Progenitor cell of endocrine pancreas (in vitro differentiated cells): ENCODE data around the gene SCAPER. TPM values are rescaled to one million over a fixed set of nuclear protein-coding genes. Genes with fewer than 3 reads are reported as not detected.
"Not testable (repeated sequence)": the region's sequence is repeated elsewhere in the genome, so short reads cannot be mapped to it uniquely, and the experiment has no call there.

ENCODE experiments used
- DNase-seq: peaks from one replicate; pipeline ENCODE4 v3.0.0; 2021; ENCODE audit warnings: low spot score; ENCODE audit not compliant: unreplicated experiment
- H3K27ac Mint-ChIP-seq: 2 replicates; pipeline ENCODE4 v1.8.0; 2021; ENCODE audit warnings: mild to moderate bottlenecking, moderate library complexity, mixed read lengths
- H3K27me3 Mint-ChIP-seq: 2 replicates; pipeline ENCODE4 v1.8.0; 2021; ENCODE audit warnings: mixed read lengths
- H3K36me3 Mint-ChIP-seq: 2 replicates; pipeline ENCODE4 v1.8.0; 2022; ENCODE audit warnings: mixed read lengths; ENCODE audit not compliant: insufficient read depth
- H3K4me1 Mint-ChIP-seq: 2 replicates; pipeline ENCODE4 v1.8.0; 2021; ENCODE audit warnings: low read depth, mixed read lengths
- H3K4me3 Mint-ChIP-seq: 2 replicates; pipeline ENCODE4 v1.8.0; 2021; ENCODE audit warnings: low read depth, mild to moderate bottlenecking, moderate library complexity, mixed read lengths
- H3K9me3 Mint-ChIP-seq: 2 replicates; pipeline ENCODE4 v1.8.0; 2021; ENCODE audit warnings: low read depth, mixed read lengths
- CTCF ChIP-seq: fragments of 200-600 bp; sonication (generic); IDR thresholded peaks from one replicate; pipeline ENCODE4 v1.5.0; 2021; ENCODE audit warnings: antibody characterized with exemption, mild to moderate bottlenecking; ENCODE audit not compliant: unreplicated experiment
- total RNA-seq: library from RNA; stranded (reverse); gene quantifications from 2 replicates; pipeline ENCODE4 v1.2.1, GENCODE V29; 2021

Gene SCAPER
- total RNA-seq, 1 donor from 2014 or later: 43.1 TPM

GRCh38 chr15:76440441-76440840, 464.7 kb downstream of the SCAPER start:
- no peak overlapping the region for H3K27ac Mint-ChIP-seq
- H3K27me3 Mint-ChIP-seq: no peaks in the 10 kb centered on the region
- H3K4me1 Mint-ChIP-seq: peaks cover 7% of the 10 kb centered on the region
- no peak for DNase-seq
- peaks cover 2% of the 10 kb centered on the region for H3K36me3 Mint-ChIP-seq
- H3K4me3 Mint-ChIP-seq: no peak overlapping the region
- no peak for TF ChIP-seq CTCF
- no peaks in the 10 kb centered on the region for H3K9me3 Mint-ChIP-seq

GRCh38 chr15:76439542-76439941, 465.6 kb downstream of the SCAPER start:
- no peaks in the 10 kb centered on the region for H3K9me3 Mint-ChIP-seq
- H3K27ac Mint-ChIP-seq: no peak overlapping the region
- no peaks in the 10 kb centered on the region for H3K27me3 Mint-ChIP-seq
- no peak for TF ChIP-seq CTCF
- no peak for DNase-seq
- peaks cover 7% of the 10 kb centered on the region for H3K4me1 Mint-ChIP-seq
- H3K36me3 Mint-ChIP-seq: peaks cover 2% of the 10 kb centered on the region
- H3K4me3 Mint-ChIP-seq: no peak overlapping the region

GRCh38 chr15:76433798-76434400, 471.2 kb downstream of the SCAPER start:
- Mint-ChIP-seq H3K36me3 (peaks cover 16% of the 10 kb centered on the region), H3K4me1 (peaks cover 3% of the 10 kb centered on the region), H3K4me3 (no peak overlapping the region), H3K27ac (no peak overlapping the region), H3K9me3 (no peaks in the 10 kb centered on the region), H3K27me3 (no peaks in the 10 kb centered on the region)
- no peak for TF ChIP-seq CTCF
- no peak for DNase-seq

- not testable (repeated sequence) for H3K27me3 Mint-ChIP-seq, DNase-seq, H3K9me3 Mint-ChIP-seq, H3K4me3 Mint-ChIP-seq, H3K4me1 Mint-ChIP-seq, H3K27ac Mint-ChIP-seq
- H3K36me3 Mint-ChIP-seq: peaks cover 21% of the 10 kb centered on the region
These were observed 472.1 kb downstream of the SCAPER start for GRCh38 chr15:76433036-76433435.

- no peaks in the 10 kb centered on the region for H3K4me1 Mint-ChIP-seq
- no peak for TF ChIP-seq CTCF
- H3K4me3 Mint-ChIP-seq: no peak overlapping the region
- DNase-seq: no peak
- no peaks in the 10 kb centered on the region for H3K27me3 Mint-ChIP-seq
- H3K36me3 Mint-ChIP-seq: peaks cover 23% of the 10 kb centered on the region
- H3K27ac Mint-ChIP-seq: no peak overlapping the region
- H3K9me3 Mint-ChIP-seq: peaks cover 7% of the 10 kb centered on the region
These were observed 472.5 kb downstream of the SCAPER start for GRCh38 chr15:76432604-76433003.

- Mint-ChIP-seq H3K4me1 (no peaks in the 10 kb centered on the region), H3K27ac (no peak overlapping the region), H3K27me3 (no peaks in the 10 kb centered on the region), H3K36me3 (peaks cover 26% of the 10 kb centered on the region), H3K9me3 (peaks cover 8% of the 10 kb centered on the region), H3K4me3 (no peak overlapping the region)
- no peak for TF ChIP-seq CTCF
- no peak for DNase-seq
These were observed 473.2 kb downstream of the SCAPER start for GRCh38 chr15:76431971-76432370.

GRCh38 chr15:76430711-76431110, 474.4 kb downstream of the SCAPER start:
- H3K9me3 Mint-ChIP-seq: peaks cover 14% of the 10 kb centered on the region
- H3K36me3 Mint-ChIP-seq: peaks cover 35% of the 10 kb centered on the region
- H3K27ac Mint-ChIP-seq, DNase-seq, H3K4me1 Mint-ChIP-seq, H3K27me3 Mint-ChIP-seq, H3K4me3 Mint-ChIP-seq: not testable (repeated sequence)
